Erythroblast (primary cell): ENCODE results near the gene KRTAP4-16.
"Not testable (repeated sequence)": the region's sequence is repeated elsewhere in the genome, so short reads cannot be mapped to it uniquely, and the experiment has no call there.

Experiments used
- DNase-seq, 2 experiments: peaks; one replicate each; lab custom pipeline; 2025; lab: John Stamatoyannopoulos, UW
- GATA1 ChIP-seq: IDR thresholded peaks from 2 replicates; pipeline ENCODE4 v1.6.1; 2011; ENCODE audit warnings: low read depth, mild to moderate bottlenecking, control low read depth, low read length, moderate library complexity
- POLR2A ChIP-seq: IDR thresholded peaks from 2 replicates; pipeline ENCODE4 v1.6.1; 2011; ENCODE audit warnings: mild to moderate bottlenecking, low read length

Gene KRTAP4-16

GRCh38 chr17:41101586-41102259 is at the start of gene KRTAP4-16:
Gene KRTAP4-16 (minus strand): TSS chr17:41102209. CDS start chr17:41102209, 0 bp downstream.
- no peak for TF ChIP-seq POLR2A
- TF ChIP-seq GATA1 = no peak
- no peak for DNase-seq

GRCh38 chr17:41151525-41151924 is 49.5 kb upstream of the KRTAP4-16 start:
- DNase-seq = no peak
- no peak for TF ChIP-seq GATA1

DNA sequence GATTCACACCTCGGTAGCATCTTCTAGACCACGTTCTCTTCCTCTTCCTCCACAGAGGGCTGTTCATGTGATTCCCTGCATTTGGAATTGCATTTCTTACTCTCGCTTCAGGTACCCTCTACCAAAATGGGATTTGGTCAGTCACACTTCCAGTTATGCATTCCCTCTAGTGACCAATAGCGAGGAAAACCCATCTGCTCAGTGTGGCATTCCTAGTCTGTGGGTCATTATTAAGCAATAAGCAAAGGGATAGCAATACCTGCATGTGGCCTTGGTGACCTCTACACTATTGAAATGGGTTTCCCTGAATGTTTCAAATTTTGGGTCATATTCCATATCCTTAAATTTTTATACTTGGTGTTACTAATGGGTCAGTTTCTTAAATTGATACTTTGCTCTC is 48.0 kb upstream of the KRTAP4-16 start:
- TF ChIP-seq GATA1 = no peak
- no peak for TF ChIP-seq POLR2A
- DNase-seq = no peak

- TF ChIP-seq GATA1 (no peak), POLR2A (no peak)
- DNase-seq = no peak
Observed at GRCh38 chr17:41149652-41149985, 47.6 kb upstream of the KRTAP4-16 start, which contains the start of gene KRTAP4-5. Gene KRTAP4-5 (minus strand): TSS chr17:41149825. CDS start chr17:41149767, 58 bp downstream.

- DNase-seq = not testable (repeated sequence)
Observed at GRCh38 chr17:41148971-41149651, 47.1 kb upstream of the KRTAP4-16 start.

- DNase-seq = no peak
- TF ChIP-seq GATA1 (no peak), POLR2A (no peak)
Observed at GRCh38 chr17:41147531-41148204, 45.7 kb upstream of the KRTAP4-16 start.

DNA sequence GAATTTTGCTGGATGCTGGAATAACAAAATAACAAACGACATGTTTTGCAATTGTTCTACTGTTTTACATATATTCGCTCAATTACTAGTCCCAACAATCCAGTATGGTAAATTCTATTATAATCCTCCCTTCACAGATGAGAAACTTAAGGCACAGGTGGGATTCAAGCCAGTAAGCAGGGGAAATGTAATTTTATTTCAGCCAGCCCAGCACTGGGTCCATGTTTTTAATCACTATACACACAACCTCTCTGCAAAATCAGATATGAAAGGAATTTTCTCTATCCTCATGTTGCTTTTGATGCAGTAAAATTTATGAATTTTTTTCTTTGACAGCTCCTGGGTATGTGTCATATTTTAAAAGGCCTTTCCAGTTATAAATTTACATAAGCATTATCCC is 43.3 kb upstream of the KRTAP4-16 start:
- DNase-seq = no peak
- TF ChIP-seq POLR2A (no peak), GATA1 (no peak)

DNA sequence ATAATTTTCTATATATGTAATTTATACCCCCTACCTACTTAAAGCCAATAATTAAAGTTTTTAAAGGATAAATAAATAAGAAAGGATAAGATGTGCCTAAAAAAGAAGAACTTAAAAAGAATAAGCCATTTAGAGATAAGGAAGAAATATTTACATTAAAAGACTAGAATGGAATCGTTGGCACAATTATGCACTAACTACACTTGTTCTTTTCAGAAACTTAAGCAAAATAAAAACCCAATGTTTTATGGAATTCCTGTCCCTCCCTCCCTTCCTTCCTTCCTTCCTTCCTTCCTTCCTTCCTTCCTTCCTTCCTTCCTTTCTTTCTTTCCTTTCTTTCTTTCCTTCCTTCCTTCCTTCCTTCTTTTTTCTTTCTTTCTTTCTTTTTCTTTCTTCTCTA is 42.8 kb upstream of the KRTAP4-16 start:
- TF ChIP-seq GATA1 (no peak), POLR2A (no peak)
- DNase-seq = no peak

DNA sequence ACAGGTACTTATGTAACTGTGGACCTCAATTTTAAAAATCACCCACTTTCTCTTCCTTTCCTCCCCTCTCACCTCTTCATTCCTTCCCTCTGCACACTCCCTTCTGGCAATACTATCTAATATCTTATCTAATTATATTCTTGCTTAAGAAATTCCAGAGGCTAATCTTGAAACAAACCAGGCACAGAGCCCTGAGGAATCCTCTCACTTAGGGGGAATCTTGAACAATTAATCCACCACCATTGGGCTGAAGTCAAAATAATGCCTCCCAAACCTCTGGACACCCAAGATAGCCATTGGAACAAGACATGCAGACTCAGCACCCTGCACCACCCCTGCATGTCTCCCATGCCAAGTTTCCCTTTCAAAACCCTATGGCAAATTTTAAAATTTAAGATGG is 39.4 kb upstream of the KRTAP4-16 start:
- TF ChIP-seq POLR2A (no peak), GATA1 (no peak)
- DNase-seq = no peak

GRCh38 chr17:41140360-41141131 is 38.5 kb upstream of the KRTAP4-16 start, which contains the start of gene KRTAP4-6:
Gene KRTAP4-6 (minus strand): TSS chr17:41140544. CDS start chr17:41140487, 57 bp downstream.
- no peak for DNase-seq

GRCh38 chr17:41139865-41140264 is 37.9 kb upstream of the KRTAP4-16 start:
- DNase-seq = not testable (repeated sequence)

More at GRCh38 chr17:41140360-41141131, 38.5 kb upstream of the KRTAP4-16 start, which contains the start of gene KRTAP4-6:
- TF ChIP-seq POLR2A = no peak
- TF ChIP-seq GATA1 = no peak

DNA sequence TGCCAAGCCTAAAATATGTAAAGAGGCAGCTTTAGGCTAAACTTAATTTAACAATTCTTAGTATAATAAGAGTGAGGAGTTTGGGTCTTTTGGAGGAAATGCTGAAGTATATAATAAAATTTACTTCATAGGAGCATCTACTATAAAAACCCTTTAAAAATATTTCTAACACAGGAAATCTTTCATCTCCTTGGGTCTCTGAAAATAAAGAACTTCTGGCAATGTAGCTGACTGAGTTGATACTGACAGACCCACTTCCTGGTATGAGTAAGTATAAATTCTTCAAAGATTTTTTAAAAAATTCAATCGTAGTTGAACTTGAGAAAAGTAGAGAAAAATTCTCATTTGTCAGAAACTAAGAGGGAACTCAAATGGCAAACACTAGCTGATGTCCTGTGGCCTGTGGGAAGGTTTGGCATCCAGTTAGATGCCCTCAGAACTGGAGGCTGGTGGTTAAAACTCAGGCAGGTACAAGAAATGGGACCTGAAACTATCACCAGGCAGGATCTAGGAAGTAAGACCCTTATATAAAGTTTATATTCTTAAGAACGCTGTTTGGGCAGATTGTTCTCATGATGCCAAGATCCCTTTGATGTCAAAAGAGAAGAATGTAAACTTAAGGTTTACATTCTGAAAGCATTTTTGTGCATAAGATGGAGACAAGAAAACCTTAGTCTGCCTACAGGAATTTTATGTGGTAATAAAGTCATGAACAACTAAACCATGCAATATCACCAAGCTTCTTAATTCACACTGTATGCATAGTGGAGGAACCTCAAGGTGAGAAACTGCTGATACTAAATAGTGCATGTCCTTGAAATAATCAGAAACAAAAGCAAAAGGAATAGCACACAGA is 32.1 kb upstream of the KRTAP4-16 start:
- no peak for DNase-seq
- no peak for TF ChIP-seq GATA1
- no peak for TF ChIP-seq POLR2A

DNA sequence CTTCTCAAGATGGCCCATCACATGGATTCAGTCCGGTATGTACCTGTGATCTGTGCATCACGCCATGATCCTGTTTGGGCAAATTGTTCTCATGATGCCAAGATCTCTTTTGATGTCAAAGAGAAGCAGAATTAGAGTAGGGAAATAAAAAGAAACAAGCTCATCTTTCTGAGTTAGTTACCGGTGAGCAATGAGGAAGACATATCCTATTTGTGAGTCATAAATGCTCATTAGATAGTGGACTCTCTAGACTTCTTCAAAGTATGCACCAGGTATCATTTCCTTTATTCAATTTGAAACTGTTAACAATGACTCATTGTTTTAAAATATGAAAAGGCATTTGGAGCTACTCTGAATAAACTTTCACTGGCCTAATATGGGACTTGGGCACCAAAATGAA is 30.0 kb upstream of the KRTAP4-16 start:
- no peak for TF ChIP-seq POLR2A
- no peak for TF ChIP-seq GATA1
- no peak for DNase-seq
